Loucy (cell line): ENCODE measurements around the gene FAM131B.

Source experiments
- H2AFZ ChIP-seq: fragments of 200-600 bp; sonication (generic); 2 replicates; pipeline ENCODE4 v1.6.0; 2016; ENCODE audit warnings: antibody characterized with exemption, mild to moderate bottlenecking, low read length, moderate library complexity
- H3F3A ChIP-seq: fragments of 200-600 bp; 2 replicates; pipeline ENCODE4 v1.6.0; 2016; ENCODE audit warnings: antibody characterized with exemption, low read depth, mild to moderate bottlenecking
- H3K27me3 ChIP-seq: fragments of 200-600 bp; sonication (generic); 2 replicates; pipeline ENCODE4 v1.6.1; 2014; ENCODE audit warnings: low read length, mild to moderate bottlenecking; ENCODE audit not compliant: insufficient read depth, poor library complexity, severe bottlenecking
- H3K36me3 ChIP-seq: fragments of 200-600 bp; sonication (generic); 2 replicates; pipeline ENCODE4 v1.6.1; 2016; ENCODE audit warnings: low read length; ENCODE audit not compliant: insufficient read depth
- H3K4me1 ChIP-seq: fragments of 200-600 bp; sonication (generic); 2 replicates; pipeline ENCODE4 v1.5.1; 2014; ENCODE audit warnings: low read length, mild to moderate bottlenecking; ENCODE audit not compliant: insufficient read depth, poor library complexity, severe bottlenecking
- H3K4me2 ChIP-seq: fragments of 200-600 bp; sonication (generic); 2 replicates; pipeline ENCODE4 v1.6.0; 2014; ENCODE audit warnings: antibody characterized with exemption, low read length, low read depth, mild to moderate bottlenecking; ENCODE audit not compliant: poor library complexity, severe bottlenecking
- H3K4me3 ChIP-seq: fragments of 200-600 bp; sonication (generic); 2 replicates; pipeline ENCODE4 v1.5.1; 2014; ENCODE audit warnings: low read length, mild to moderate bottlenecking, mixed read lengths; ENCODE audit not compliant: poor library complexity, severe bottlenecking
- H3K79me2 ChIP-seq: fragments of 200-600 bp; sonication (generic); 2 replicates; pipeline ENCODE4 v1.6.1; 2014; ENCODE audit warnings: low read length; ENCODE audit not compliant: insufficient read depth
- H3K9ac ChIP-seq: fragments of 200-600 bp; sonication (generic); 2 replicates; pipeline ENCODE4 v1.6.0; 2014; ENCODE audit warnings: mild to moderate bottlenecking, low read depth, low read length, moderate library complexity; ENCODE audit not compliant: poor library complexity, severe bottlenecking
- H3K9me2 ChIP-seq: fragments of 200-600 bp; sonication (generic); replicated peaks from 2 replicates; pipeline ENCODE4 v1.6.1; 2016; ENCODE audit warnings: low read depth, low read length, mixed read lengths
- H3K9me3 ChIP-seq: fragments of 200-600 bp; sonication (generic); 2 replicates; pipeline ENCODE4 v1.6.1; 2014; ENCODE audit warnings: mild to moderate bottlenecking, antibody characterized with exemption, low read length, low read depth; ENCODE audit not compliant: insufficient read depth
- H4K20me1 ChIP-seq: fragments of 200-600 bp; sonication (generic); 2 replicates; pipeline ENCODE4 v1.6.0; 2014; ENCODE audit warnings: antibody characterized with exemption, low read length, mild to moderate bottlenecking; ENCODE audit not compliant: insufficient read depth, poor library complexity, severe bottlenecking
- CTCF ChIP-seq: fragments of 200-600 bp; sonication (generic); conservative IDR thresholded peaks from 2 replicates; pipeline ENCODE4 v1.5.1; 2014; ENCODE audit warnings: mild to moderate bottlenecking, antibody characterized with exemption, low read length
- EZH2phosphoT487 ChIP-seq: fragments of 200-600 bp; IDR thresholded peaks from 2 replicates; pipeline ENCODE4 v1.6.1; 2018; ENCODE audit warnings: antibody characterized with exemption, mild to moderate bottlenecking, moderate library complexity, borderline replicate concordance

The FAM131B gene

GRCh38 chr7:143391462-143392404 is 29.2 kb upstream of the FAM131B start:
- no peaks in the 10 kb centered on the region for H3K27me3 ChIP-seq
- peaks cover 24% of the 10 kb centered on the region for H3K4me1 ChIP-seq
- peaks cover 31% of the 10 kb centered on the region; the same call in 1 of the 2 replicates for H3K79me2 ChIP-seq
- no peak overlapping the region for H3K9ac ChIP-seq
- no peak for TF ChIP-seq EZH2phosphoT487
- no peak for TF ChIP-seq CTCF
- no peaks in the 10 kb centered on the region for H3K9me3 ChIP-seq
- peaks cover 43% of the 10 kb centered on the region; the same call in 1 of the 2 replicates for H3K36me3 ChIP-seq
- H4K20me1 ChIP-seq: peaks cover 26% of the 10 kb centered on the region
- no peak overlapping the region for H3K4me2 ChIP-seq
- H2AFZ ChIP-seq: no peak overlapping the region
- H3K4me3 ChIP-seq: no peak overlapping the region
- H3F3A ChIP-seq: no peaks in the 10 kb centered on the region
- no peaks in the 10 kb centered on the region for H3K9me2 ChIP-seq

- peaks cover 43% of the 10 kb centered on the region; the same call in 1 of the 2 replicates for H3K36me3 ChIP-seq
- no peak overlapping the region for H3K9ac ChIP-seq
- H3K27me3 ChIP-seq: no peaks in the 10 kb centered on the region
- TF ChIP-seq CTCF (no peak), EZH2phosphoT487 (no peak)
- H3K4me1 ChIP-seq: peaks cover 33% of the 10 kb centered on the region
- H3K9me2 ChIP-seq: no peaks in the 10 kb centered on the region
- H3K4me2 ChIP-seq: no peak overlapping the region
- peaks cover 34% of the 10 kb centered on the region for H4K20me1 ChIP-seq
- no peak overlapping the region for H3K4me3 ChIP-seq
- no peak overlapping the region for H2AFZ ChIP-seq
- H3K79me2 ChIP-seq: peaks cover 40% of the 10 kb centered on the region; the same call in 1 of the 2 replicates
- no peaks in the 10 kb centered on the region for H3K9me3 ChIP-seq
- H3F3A ChIP-seq: no peaks in the 10 kb centered on the region
Measured at GRCh38 chr7:143390773-143391317, 28.3 kb upstream of the FAM131B start.

GRCh38 chr7:143390104-143390772 is 27.7 kb upstream of the FAM131B start:
- Histone ChIP-seq H3K9ac (no peak overlapping the region), H2AFZ (no peak overlapping the region), H3K9me2 (no peaks in the 10 kb centered on the region), H3K27me3 (no peaks in the 10 kb centered on the region), H3K79me2 (peaks cover 46% of the 10 kb centered on the region; the same call in 1 of the 2 replicates), H3K4me2 (no peak overlapping the region), H4K20me1 (peaks cover 34% of the 10 kb centered on the region), H3K4me3 (no peak overlapping the region), H3K4me1 (peaks cover 37% of the 10 kb centered on the region), H3K36me3 (peaks cover 43% of the 10 kb centered on the region; the same call in 1 of the 2 replicates), H3F3A (no peaks in the 10 kb centered on the region), H3K9me3 (no peaks in the 10 kb centered on the region)
- TF ChIP-seq CTCF (no peak), EZH2phosphoT487 (no peak)
